Tibial artery (tissue), 4 donors: ENCODE results near the gene IKBKE.

Experiments
- DNase-seq, 2 donors: peaks; one replicate each; pipeline ENCODE4 v3.0.0-alpha.2; 2019
- H3K27ac ChIP-seq, 2 donors: fragments of 200-600 bp; sonication (generic) in 1 of 2; 1 replicate in 1 of 2; 2 replicates in 1 of 2; pipeline ENCODE4 v1.5.1; 2018 to 2019; ENCODE audit warnings: mild to moderate bottlenecking in 1 of 2
- H3K27me3 ChIP-seq, 2 donors: fragments of 200-600 bp; sonication (generic) in 1 of 2; one replicate each; pipeline versions ENCODE4 v1.5.1 to v1.6.0; 2016 to 2019
- H3K36me3 ChIP-seq, 3 donors: fragments of 200-600 bp; sonication (generic) in 2 of 3; one replicate each; pipeline ENCODE4 v1.5.1; 2016 to 2019; ENCODE audit warnings: mild to moderate bottlenecking in 2 of 3
- H3K4me1 ChIP-seq, 4 donors: fragments of 200-600 bp; sonication (generic) in 2 of 4; 1 replicate in 3 of 4; 2 replicates in 1 of 4; pipeline ENCODE4 v1.5.1; 2016 to 2019
- H3K4me3 ChIP-seq, 2 donors: fragments of 200-600 bp; sonication (generic) in 1 of 2; 1 replicate in 1 of 2; 2 replicates in 1 of 2; pipeline ENCODE4 v1.5.1; 2018 to 2019; ENCODE audit warnings: mild to moderate bottlenecking in 2 of 2
- H3K9me3 ChIP-seq, 3 donors: fragments of 200-600 bp; sonication (generic) in 1 of 3; one replicate each; pipeline ENCODE4 v1.5.1; 2016 to 2019
- CTCF ChIP-seq, 2 experiments: fragments of 200-600 bp in 1 of 2; fragments of 450-650 bp in 1 of 2; IDR thresholded peaks; one replicate each; pipeline ENCODE4 v1.5.1; 2017 to 2019; ENCODE audit warnings: antibody characterized with exemption in 2 of 2, mild to moderate bottlenecking in 1 of 2, moderate library complexity in 1 of 2
- intact Hi-C: fragments of 100-400 bp; cut with DNase I; formaldehyde crosslinking; loops from one replicate; pipeline ENCODE4 v1.15.0; 2023; ENCODE audit warnings: low total_unique reads

Gene IKBKE

DNA sequence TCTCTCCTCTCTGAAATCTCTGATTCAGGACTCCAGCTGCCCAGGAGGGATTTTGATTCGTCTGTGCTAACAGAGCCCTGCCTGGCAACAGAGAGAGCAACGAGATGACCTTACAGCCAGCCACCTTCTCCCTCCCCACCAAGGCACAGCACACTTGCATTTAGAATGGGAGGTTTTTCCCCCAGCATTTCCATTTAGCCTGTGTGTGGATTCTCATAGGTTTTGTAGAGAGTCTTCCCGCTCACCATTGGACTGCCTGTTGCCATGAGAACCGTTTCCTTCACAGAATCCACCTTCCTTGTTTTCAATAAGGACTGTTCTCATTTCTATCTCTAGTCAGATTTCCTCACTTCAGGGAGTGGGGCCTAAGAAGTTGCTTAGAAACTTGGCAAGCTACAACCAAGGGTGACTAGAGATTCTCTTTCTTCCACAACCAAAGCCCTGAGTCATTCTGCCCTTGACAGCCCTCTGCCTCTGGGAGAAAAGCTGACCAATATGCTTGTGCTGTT lies 5.8 kb upstream of the IKBKE start:
- DNase-seq, result peak in 1 of 2 donors; percentile 51

DNA sequence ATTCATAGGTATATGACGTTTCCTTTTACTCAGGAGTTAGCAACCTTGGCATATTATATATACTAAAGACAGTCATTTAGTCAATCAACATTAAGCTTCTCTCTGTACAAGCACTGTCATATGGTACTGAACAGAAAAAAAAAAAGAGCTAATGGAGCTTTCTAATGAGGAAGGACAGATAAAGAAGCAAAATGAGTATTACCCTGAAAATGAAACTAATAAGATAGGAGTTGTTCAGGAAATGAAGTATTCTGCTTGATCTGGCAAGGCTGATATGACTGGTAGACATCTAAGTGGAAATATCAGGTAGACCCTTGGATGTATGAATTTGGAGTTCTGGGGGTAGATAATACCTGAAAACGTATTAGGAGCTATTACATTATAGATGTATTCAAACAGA lies 4.3 kb upstream of the IKBKE start:
- Histone ChIP-seq H3K36me3 (peaks cover 0 to 5% (median 0%) of the 10 kb centered on the region in 3 donors), H3K27me3 (peaks cover 0 to 22% of the 10 kb centered on the region in 2 donors), H3K9me3 (no peaks in the 10 kb centered on the region), H3K4me1 (peaks cover 6 to 16% (median 12%) of the 10 kb centered on the region in 4 donors), H3K4me3 (no peak overlapping the region), H3K27ac (no peak overlapping the region)
- intact Hi-C loops, result no loop called here
- no peak for DNase-seq
- TF ChIP-seq CTCF (IDR thresholded peaks at IDR 0.05), result no peak

More for the DNA sequence above, 5.8 kb upstream of the IKBKE start:
- no peak for TF ChIP-seq CTCF (IDR thresholded peaks at IDR 0.05)
- Histone ChIP-seq H3K9me3 (no peaks in the 10 kb centered on the region), H3K27ac (no peak overlapping the region), H3K36me3 (peaks cover 0 to 6% (median 0%) of the 10 kb centered on the region in 3 donors), H3K4me1 (peaks cover 0 to 3% (median 2%) of the 10 kb centered on the region in 4 donors), H3K27me3 (peaks cover 0 to 22% of the 10 kb centered on the region in 2 donors), H3K4me3 (no peak overlapping the region)
- intact Hi-C loops, result no loop called here

DNA sequence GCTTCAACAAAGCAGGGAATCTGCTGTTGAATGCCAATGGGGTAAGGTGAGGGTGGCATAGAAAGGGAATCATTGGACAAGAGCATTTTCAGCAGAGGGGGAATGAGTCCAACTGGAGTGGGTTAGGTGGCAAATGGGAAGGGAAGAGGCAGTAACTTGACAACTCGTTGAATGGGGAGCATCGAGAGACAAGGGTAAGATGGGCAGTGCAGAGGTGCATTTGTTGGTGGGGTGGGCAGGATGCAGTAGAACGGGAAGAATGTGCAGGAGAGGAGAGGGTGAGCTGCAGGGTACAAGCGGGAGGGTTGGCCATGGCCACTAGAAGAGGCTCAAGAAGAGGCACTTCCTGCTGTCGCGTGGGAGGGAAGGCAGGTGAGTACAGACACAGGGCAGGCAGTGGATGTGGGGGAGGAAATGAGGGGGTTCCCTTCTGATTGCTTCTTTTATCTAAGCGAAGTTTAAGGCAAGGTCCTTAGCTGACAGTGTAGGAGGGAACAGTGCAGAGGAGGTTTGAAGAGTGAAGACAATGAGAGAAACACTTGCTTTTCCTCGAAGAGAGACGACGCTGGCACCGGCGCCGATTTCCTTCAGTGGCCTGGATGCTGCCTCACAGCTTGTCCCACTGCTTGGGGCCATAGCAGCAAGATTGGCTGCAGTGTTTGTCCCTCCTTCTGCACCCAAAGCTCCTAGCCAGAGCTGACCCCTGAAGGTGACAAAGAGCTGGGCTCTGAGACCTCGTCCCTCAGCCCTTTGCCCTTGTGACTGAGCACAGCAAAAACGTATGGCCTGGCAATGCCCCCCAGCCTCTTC lies 3.2 kb upstream of the IKBKE start:
- no peaks in the 10 kb centered on the region for H3K36me3 ChIP-seq
- no peaks in the 10 kb centered on the region for H3K9me3 ChIP-seq
- intact Hi-C loops, result no loop called here
- peaks cover 6 to 21% (median 18%) of the 10 kb centered on the region in 4 donors for H3K4me1 ChIP-seq
- H3K27ac ChIP-seq, result no peak overlapping the region
- H3K4me3 ChIP-seq, result no peak overlapping the region
- no peak for DNase-seq
- TF ChIP-seq CTCF (IDR thresholded peaks at IDR 0.05), result no peak
- peaks cover 0 to 22% of the 10 kb centered on the region in 2 donors for H3K27me3 ChIP-seq

GRCh38 chr1:206467915-206468314 lies 2.4 kb upstream of the IKBKE start:
- H3K27ac ChIP-seq, result no peak overlapping the region
- H3K9me3 ChIP-seq, result no peaks in the 10 kb centered on the region
- no peak overlapping the region for H3K4me3 ChIP-seq
- DNase-seq, result peak; percentile 63 to 80
- H3K27me3 ChIP-seq, result peaks cover 0 to 22% of the 10 kb centered on the region in 2 donors
- peaks cover 6 to 21% (median 18%) of the 10 kb centered on the region in 4 donors for H3K4me1 ChIP-seq
- H3K36me3 ChIP-seq, result no peaks in the 10 kb centered on the region
- TF ChIP-seq CTCF (IDR thresholded peaks at IDR 0.05), result no peak
- intact Hi-C loops, result no loop called here

- H3K36me3 ChIP-seq, result no peaks in the 10 kb centered on the region
- DNase-seq, result no peak
- no peak overlapping the region for H3K27ac ChIP-seq
- peaks cover 6 to 21% (median 18%) of the 10 kb centered on the region in 4 donors for H3K4me1 ChIP-seq
- intact Hi-C loops, result no loop called here
- H3K27me3 ChIP-seq, result peaks cover 0 to 22% of the 10 kb centered on the region in 2 donors
- no peak overlapping the region for H3K4me3 ChIP-seq
- no peak for TF ChIP-seq CTCF (IDR thresholded peaks at IDR 0.05)
- no peaks in the 10 kb centered on the region for H3K9me3 ChIP-seq
Measured at GRCh38 chr1:206468571-206468970, 1.7 kb upstream of the IKBKE start.
